HG02623 (cell line): ENCODE data around the gene ZNF536.

ENCODE experiments used
- ATAC-seq: cut with Tn5 transposase; IDR thresholded peaks from one replicate; pipeline ENCODE4 v1.9.1; 2021; ENCODE audit warnings: moderate library complexity; ENCODE audit not compliant: unreplicated experiment

Gene ZNF536

DNA sequence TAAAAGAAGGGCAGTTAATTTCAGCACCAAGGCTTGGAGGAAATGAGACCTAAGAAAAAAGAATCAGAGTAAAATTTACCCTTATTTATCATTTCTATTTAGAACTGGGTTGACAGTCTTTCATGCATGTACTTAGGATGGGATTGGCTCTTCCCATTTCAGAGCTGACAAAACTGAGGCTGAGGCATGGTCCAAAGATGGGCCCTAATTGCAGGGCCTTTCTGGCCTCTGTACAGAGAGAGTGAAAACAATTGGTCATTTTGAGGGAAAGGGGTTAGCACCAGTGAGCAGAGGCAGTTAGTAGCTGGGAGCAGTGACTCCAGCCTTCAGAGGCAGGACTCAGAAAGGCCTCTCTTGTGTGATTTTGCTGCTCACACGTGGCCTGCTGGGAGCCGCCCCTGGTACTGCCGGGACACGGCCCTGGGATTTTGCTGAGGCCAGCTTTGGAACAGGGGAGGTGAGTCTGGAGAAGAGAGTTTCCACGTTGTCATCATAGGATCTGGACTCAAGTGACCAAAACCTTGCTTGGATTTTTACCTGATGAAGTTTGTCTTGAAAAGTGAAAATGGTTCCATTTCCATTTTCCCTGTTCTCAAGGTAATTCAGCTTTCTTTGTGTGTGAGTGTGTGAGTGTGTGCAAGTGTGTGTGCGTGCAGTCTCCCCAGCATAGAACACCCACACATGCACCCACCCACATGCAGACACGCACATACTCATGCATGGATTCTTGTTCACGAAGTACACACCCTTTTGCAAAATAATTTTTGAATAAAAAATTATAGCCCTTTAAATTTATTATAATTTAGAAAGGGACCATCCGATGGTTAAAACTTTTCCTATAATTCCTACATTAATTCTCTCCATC, at the start of gene ZNF536:
TSS of gene ZNF536 (plus strand) at position 425 of the 865 bp plus-strand sequence. CDS start 71,179 bp downstream, outside the sequence.
- no peak for ATAC-seq

DNA sequence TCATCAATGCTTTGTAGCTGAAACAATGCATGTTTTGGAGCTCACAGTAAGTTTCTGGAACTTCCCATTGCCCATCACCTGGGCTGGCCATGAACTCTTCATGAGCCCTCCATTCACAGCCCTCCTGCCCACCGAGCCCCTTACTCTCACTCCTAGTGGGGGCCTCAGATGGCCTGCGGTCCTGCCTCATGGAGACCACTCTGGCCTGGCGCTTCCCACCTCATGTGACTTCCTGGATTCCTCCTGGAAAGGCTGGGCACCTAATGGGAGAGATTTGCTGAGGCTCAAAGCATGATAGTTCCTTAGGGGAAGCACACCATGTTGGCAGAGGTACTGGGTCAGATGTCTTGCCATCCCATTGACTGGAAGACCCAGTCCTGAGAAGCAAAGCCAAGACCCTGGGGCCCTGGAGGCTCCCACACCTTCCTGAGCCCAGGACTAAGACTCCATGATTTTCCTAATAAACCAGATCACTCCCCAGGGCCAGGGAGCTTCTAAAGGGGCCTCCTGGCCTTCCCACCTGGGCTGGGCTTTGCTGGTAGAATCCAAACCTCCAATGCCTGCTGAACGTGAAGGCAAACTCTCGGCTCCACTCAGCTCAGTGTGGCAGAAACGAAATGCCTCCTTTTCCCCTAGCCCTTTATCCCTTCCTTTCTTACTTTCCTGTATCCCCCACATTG, 49.4 kb upstream of the ZNF536 start:
- ATAC-seq = no peak

DNA sequence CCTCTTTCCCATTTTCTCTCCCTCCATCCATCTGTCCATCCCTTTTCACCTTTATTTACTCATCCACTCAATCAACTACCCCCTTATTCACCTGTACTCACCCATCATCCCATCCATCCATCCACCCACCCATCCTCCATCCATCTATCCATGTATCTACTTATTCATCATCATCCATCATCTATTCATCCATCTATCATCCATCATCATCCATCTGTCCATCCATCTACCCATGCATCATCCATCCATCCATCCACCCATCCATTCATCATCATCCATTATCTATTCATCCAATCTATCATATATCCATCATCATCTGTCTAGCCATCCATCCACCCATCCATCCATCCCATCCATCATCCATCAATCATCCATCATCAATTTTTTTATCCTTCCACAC, 48.3 kb upstream of the ZNF536 start:
- ATAC-seq = no peak

DNA sequence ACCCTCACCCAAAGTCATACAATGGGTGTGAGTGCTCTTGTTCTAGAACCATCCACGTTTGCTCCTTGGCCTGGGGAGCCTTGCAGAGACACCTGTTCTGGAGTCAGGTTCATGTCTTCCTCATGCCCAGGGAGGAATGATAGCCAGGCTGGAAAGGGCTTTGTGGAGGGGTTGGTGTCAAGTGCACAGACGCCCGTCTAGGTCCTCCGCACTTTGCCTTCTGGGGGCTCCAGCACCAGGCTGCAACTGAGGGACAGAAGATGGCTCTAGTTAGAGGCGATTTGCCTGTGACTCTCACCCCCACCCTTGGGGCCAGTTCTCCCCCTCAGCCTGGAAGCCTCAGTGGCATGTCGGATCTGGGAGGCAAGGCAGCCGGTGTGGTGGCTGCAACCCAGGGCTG, 47.2 kb upstream of the ZNF536 start:
- no peak for ATAC-seq

DNA sequence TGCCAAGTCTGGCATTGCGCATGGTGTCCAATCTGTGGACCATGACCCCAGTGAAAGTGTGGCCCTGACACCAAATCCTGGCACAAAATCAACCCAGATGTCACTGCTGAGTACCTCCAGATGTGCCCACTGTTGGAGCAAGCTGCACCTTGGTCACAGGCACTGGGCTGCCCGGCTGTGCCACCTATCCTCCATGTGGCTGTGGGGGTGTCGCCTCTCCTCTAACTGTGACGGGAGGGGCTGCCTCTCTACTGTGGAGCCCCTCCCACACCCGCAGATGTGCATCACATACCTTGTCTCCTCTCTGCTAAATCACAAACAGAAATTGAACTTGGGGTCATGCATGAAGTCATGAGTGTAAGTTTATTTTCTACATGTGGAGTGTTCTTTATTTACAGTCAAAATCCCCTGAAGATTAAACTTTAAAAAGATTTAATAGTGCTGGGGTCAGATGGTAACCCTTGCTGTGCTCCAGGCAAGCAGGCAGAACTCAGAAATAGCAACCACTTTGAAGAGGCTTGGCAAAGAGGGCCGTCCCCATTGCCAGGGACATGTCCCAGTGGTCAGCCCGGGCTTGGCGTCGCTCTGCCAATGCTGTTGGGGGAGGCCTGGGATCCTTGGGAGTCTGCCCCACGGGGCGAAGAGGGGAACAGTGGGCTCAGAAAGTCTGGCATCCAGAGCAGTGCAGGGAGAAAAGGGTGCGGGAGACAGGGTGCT, 46.4 kb upstream of the ZNF536 start:
- ATAC-seq = no peak

DNA sequence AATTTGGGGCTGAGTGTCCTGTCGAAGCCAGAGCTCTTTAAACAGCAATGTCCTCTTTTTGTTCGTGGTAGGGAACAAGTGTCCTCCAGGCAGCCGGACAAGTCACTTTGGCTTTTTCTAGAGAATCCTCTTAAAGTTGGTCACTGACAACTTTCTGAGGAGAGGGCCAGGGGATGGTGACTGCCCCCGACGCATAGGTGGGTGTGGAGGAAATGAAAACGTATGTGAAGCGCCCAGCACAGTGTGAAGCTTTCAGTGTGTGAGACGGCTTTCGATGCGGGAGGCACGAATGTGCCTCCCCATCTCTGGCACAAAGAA, 45.8 kb upstream of the ZNF536 start:
- ATAC-seq = no peak

DNA sequence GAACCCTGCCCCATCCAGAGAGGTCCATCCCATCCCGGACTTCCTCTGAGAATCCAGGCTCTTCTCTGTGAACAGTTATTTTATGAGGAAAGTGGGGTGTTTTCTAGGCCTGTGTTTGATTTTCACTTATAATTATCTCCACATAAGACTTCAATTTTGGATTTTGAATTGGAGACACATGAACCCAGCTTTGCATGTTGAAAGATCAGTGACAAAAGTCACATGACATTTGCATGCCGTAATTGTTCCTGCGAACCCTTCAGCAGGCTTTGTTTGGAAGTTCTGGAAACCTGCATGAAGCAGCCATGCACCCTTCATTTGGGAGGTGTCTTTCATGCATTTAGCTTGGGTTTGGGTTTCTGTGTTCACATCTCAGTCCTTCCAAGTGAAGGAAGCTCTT, 44.9 kb upstream of the ZNF536 start:
- ATAC-seq = no peak

DNA sequence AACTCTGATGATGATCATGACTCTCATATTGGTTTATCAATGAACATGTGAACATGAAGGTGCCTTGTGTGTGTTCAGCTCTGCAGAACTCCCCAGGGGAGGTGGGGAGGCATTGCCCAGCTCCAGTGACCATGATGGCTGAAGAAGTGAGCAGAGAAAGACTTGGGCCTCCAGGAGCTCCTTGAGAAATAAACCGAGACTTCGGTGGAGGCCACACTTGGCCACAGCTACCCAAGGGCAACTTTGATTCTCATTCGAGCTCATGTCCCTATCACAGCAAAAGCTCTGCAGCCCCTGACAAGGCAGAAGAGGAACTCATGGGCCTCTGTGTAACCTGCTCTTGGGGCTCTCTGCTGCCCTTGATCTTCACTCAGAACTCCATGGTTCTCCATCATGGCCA, 44.1 kb upstream of the ZNF536 start:
- no peak for ATAC-seq

DNA sequence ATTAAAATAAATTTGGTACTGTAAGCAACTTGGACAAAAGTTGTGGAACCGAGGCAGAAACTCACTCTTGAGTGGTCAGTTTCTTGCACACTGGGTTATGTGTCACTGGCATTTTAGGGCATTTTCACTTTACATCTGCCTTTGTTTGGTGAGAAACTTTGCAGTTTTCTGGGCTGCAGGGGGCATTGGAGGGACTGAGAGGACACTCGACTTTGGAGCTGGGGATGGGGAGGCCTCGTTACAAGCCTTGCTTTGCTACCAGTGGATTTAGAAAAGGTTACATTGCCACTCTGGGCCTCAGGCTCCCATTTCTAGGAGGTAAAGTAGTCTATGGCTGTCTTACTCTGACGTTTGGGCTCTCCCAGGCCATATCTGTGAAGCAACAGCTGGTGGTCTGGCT, 41.9 kb upstream of the ZNF536 start:
- no peak for ATAC-seq

DNA sequence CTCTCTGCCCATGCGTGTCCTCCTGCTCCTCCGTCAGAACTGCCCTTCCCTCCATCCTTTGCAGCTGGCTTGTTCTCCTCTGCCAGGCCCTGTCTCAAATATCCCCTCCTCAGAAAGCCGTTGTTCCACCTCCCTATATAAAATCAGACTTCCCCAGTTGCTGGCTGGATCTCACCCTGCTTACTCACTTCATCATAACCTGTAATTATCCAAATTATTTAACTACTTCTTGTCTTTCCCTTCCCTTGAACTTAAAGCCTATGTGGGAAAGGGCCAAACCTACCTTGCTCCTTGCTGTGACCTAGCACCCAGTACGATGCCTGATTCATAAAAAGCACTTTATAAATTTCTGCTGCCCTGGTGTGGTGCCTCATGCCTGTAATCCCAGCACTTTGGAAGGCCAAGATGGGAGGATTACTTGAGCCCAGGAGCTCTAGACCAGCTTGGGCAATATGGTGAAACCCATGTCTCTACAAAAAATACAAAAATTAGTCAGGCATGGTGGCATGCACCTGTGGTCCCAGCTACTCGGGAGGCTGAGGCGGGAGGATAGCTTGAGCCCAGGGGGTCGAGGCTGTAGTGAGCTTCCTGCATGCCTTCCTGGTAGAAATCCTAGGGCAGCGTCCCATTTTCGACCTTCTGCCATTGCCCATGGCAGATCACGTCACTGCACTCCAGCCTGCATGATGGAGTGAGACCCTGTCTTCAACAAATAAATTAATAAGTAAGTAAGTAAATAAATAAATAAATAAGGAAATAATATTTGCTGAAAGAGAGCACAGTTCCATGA, 39.5 kb upstream of the ZNF536 start:
- ATAC-seq = no peak

DNA sequence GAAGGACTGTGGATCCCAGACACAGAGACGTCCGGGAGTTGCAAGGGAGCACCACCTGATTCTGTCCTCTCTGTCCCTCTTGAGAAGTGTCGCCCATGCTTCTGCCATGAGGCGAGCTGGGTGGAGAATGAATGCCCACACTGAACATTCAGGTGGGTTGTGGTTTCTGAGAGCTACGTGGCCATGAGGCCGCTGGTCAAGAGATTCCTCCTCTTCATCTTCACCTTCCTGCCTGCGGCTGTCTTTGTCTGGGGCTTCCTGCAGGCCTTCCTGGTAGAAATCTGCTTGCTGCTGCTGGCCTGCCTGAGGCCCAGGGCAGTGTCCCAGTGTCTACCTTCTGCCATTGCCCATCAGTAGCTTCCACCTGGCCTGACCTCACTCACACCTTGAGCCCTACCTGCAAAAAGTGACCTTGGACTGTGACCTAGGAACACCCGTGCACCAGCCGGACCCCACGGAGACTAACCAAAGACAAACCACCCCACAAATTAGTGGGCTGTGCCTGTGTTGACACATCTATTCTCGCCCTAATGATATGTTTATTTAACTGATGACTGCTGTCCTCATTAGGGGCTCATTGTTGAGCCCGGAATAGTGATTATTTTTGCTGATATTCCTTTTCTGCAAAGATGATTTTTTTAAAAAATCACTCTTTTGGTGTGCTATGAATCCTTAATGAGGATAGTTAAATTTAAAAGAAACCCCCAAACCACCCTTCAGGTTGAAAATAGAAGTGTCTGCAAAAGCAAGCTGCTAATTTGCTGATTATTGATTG, 38.7 kb upstream of the ZNF536 start:
- no peak for ATAC-seq

DNA sequence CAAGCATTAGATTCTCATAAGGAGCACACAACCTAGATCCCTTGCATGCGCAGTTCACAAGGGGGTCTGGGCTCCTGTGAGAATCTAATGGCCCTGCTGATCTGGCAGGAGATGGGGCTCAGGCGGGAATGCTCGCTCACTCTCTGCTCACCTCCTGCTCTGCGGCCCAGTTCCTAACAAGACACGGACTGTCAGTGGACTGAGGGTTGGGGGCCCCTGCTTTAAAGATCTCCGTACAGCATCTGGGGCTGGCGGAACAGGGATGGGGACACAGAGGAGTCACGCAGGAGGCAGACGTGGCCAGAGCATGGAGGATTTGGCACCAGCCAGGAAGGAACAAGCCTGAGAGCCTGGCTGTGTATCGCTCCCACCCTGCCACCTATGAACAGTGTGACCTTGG, 37.3 kb upstream of the ZNF536 start:
- no peak for ATAC-seq

DNA sequence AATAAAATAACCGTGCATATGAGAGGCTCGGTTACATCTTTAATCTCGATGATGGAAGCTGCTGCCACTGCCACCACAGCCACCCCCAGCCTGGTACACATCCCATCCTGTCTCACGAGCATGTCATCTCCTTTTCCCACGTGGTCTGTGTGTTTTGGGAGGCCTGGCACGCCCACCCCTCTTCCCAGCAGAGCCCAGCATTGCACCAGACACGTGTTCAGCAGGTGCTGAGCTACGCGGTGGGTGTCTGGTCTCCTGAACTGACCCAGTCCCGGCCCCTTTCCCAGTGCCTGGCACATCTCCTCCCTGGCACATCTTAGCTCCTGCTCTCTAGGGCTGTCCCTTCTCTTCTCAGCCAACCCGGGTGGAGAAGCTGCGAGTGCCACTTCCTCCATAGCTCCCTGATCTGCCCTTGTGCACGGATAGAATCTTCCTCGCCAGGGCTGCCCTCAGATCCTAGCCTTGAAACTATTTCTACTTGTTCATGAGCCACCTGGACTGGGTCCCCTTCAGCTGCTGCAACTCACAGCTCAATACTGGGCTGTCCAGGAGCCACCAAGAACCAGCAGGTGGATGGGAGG, 36.8 kb upstream of the ZNF536 start:
- no peak for ATAC-seq

DNA sequence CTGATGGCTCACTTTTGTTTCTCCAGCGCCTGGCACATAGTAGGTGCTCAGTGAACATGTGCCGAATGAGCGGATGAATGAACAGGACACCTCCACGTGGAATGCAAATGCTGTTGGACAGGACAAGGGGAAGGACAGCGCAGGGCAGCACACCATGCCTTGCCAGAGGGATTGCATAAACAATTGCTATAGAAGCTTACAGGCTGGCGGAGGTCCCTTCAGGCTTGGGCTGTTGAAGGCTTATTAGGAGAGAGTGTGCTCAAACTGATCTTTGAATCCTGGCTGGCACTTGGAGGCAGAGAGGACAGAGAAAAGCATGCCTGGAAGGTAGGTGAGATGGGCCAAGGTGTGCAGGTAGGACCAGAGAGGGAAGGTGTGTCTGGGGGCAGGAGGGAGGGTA, 35.9 kb upstream of the ZNF536 start:
- ATAC-seq = no peak

DNA sequence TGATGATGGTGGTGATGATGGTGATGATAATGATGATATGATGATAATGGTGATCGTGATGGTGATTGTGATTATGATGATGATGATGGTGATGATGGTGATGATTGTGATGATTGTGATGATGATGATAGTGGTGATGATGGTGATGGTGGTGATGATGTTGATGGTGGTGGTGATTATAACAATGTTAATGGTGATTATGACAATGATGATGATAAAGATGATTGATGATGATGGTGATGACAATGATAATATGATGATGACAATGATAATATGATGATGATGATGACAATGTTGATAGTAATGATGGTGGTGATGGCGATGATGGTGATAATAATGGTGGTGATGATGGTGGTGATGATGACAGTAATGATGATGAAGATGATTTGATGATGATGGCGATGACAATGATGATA, 34.1 kb upstream of the ZNF536 start:
- ATAC-seq = no peak

DNA sequence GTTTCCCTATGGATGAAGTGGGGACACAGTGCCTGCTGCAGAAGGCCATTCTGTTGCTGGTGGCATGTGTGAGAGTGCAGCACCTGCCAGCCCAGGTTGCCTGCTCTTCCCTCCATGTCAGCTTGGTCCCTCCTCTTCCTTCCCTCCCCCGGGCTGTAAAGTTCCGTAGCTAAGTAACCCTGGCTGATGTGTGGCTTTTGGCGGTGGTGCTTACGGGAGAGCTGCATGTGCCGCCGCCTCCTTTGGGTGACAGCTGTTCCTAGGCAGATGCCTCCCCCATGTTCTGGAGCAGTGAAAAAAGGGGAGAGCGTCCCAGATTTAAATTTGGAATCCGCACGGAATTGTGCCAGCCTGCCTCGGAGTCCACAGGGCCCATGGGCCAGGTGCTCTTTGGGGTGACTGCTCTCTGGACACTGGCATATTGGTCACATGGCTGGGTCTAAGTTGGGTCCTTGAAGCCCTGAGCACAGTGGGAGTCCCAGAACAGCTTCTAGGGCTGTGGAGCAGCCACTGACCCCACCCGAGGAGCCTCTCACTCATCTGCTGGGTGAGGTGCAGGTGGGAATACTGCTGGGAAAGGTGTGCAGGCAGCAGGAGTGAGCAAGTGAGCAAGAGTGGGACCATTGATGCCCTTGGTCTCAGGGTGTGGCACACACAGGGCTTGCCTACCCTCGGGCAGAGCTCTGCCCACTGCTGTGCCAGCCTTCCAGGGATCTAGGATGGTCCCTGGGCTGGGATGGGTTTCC, 33.1 kb upstream of the ZNF536 start:
- no peak for ATAC-seq

DNA sequence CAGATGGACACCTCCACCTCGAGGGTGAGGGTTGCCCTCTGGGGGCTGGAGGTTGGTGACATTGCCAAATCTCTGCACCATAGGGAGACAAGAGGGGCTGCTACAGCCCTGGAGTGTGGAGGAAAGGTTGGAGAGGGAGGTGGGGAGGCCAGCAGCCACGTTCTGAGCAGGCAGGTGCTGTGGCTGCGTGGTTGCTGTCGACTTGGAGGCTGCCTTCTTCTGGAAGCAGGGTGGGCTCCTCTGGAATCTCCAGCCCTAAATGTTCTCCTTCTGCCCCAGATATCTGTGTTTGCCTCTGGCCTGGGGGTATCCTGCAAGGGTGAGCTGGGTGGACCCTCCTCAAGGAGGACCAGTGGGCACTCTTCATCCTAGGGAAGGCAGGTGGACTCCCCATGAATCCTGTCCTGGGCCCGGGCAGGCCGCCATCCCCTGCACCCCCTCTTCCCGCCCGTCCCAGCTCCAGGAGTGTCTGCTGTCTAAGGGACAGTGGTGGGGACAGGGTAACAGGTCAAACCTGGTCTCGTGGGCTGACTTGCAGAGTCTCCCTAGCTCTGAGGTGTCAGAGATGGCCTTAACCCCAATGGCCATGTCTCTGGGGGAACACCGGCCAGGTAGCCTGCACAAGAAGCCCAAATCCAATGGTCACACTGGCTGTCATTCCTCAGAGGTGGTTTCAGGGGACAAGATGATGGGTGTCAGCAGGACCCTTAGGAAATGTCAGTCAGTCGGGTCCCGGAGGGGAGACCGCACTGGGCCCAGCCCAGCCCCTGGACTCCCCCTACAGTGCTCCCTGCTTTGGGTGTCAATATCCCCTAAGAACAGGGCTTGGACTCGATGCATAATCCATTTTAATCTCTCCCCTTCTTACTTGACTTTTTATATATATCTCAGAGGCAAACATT, 32.3 kb upstream of the ZNF536 start:
- ATAC-seq = no peak
